ENCODE results near the gene CCDC61.

DNA sequence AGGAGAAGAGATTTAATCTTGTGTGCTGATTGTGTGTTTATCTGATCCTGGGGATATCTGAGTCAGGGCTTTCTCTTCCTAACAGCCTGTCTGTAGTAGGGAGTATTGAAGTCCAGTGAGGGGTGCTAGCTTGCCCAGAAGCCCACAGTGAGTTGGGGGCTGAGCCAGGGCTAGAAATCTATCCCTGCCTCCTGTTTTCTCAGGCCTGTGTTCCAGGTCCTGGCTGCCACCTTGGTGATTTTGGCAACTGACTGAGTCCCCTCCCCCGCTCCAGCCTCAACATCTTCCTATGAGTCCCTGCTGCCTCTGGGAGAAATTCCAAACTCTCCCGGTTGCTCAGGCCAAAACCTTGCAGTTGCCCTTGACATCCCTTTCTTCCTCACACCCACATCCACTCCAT is 13.9 kb upstream of the CCDC61 start:
- TF ChIP-seq, protein P1, sequence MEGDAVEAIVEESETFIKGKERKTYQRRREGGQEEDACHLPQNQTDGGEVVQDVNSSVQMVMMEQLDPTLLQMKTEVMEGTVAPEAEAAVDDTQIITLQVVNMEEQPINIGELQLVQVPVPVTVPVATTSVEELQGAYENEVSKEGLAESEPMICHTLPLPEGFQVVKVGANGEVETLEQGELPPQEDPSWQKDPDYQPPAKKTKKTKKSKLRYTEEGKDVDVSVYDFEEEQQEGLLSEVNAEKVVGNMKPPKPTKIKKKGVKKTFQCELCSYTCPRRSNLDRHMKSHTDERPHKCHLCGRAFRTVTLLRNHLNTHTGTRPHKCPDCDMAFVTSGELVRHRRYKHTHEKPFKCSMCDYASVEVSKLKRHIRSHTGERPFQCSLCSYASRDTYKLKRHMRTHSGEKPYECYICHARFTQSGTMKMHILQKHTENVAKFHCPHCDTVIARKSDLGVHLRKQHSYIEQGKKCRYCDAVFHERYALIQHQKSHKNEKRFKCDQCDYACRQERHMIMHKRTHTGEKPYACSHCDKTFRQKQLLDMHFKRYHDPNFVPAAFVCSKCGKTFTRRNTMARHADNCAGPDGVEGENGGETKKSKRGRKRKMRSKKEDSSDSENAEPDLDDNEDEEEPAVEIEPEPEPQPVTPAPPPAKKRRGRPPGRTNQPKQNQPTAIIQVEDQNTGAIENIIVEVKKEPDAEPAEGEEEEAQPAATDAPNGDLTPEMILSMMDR (IDR thresholded peaks at IDR 0.05), result no peak
- TF ChIP-seq ZFX (IDR thresholded peaks at IDR 0.05; ENCODE audit: borderline replicate concordance), result no peak
